ENCODE results near the gene TUBA3D.
"Not testable (repeated sequence)": the region's sequence is repeated elsewhere in the genome, so short reads cannot be mapped to it uniquely, and the experiment has no call there.

TUBA3D gene

GRCh38 chr2:131516011-131516410 is 40.1 kb downstream of the TUBA3D start:
- no peak for DNase-seq

DNA sequence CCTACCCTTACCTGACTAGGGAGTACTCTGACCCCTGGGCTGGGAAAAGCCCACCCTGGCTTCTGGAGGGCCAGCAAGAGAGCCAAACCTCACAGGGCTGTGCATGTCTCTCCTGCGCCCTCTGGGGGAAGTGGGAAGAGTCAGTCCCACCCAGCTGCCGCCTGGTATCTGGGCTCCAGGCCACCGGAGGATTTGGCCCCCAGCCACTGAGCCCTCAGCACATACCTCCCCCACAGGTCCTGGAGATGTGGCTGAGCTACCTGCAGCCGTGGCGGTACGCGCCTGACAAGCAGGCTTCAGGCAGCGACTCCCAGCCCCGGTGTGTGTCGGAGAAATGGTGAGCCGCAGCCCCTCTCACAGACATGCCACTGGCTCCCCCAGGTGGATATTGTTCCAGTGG is 40.7 kb downstream of the TUBA3D start:
- not testable (repeated sequence) for DNase-seq

DNA sequence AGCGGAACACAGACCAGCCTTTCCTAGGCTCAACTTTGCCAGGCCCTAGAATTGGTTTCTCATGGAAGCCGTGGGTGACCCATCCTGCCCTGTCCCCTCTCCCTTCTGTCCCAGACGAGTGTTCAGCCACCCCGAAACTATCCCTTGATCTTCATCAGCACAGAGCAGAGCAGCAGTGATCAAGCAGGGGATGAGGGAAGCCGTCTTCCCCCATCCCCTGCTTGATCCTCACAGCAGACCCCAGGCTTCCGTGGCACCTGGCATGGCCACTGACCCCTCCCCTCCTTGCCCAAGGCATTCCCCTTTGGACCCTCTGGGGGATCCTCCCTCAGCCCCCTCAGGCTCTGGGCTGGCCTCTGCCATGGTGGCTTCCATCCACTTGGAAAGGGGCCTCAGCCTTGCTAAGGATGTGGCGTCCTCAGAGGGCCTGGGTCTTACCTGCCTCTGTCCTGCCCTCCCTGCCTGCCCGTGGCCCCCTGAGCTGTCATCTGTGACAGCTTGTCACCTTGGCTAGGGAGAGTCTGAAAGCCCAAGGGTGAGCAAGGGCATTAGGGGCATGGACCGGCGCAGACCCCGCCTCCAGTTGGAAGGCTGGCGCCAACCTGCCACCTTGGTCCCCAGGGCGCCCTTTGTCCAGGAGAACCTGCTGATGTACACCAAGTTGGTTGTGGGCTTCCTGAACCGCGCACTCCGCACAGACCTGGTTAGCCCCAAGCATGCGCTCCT is 41.4 kb downstream of the TUBA3D start:
- no peak for DNase-seq

- not testable (repeated sequence) for DNase-seq
Measured at GRCh38 chr2:131517856-131518255, 41.9 kb downstream of the TUBA3D start.

GRCh38 chr2:131518531-131518930 is 42.6 kb downstream of the TUBA3D start:
- DNase-seq = not testable (repeated sequence)

- no peak for DNase-seq
Measured at GRCh38 chr2:131519466-131519865, 43.5 kb downstream of the TUBA3D start.

- DNase-seq = not testable (repeated sequence)
Measured at GRCh38 chr2:131519871-131520470, 44.1 kb downstream of the TUBA3D start.

- no peak for DNase-seq
Measured at GRCh38 chr2:131520526-131520925, 44.6 kb downstream of the TUBA3D start.

- not testable (repeated sequence) for DNase-seq
Measured at GRCh38 chr2:131521524-131521923, 45.6 kb downstream of the TUBA3D start.

- DNase-seq = no peak
Measured at GRCh38 chr2:131521961-131522781, 46.3 kb downstream of the TUBA3D start.

GRCh38 chr2:131525256-131525655 is 49.3 kb downstream of the TUBA3D start:
- not testable (repeated sequence) for DNase-seq

DNA sequence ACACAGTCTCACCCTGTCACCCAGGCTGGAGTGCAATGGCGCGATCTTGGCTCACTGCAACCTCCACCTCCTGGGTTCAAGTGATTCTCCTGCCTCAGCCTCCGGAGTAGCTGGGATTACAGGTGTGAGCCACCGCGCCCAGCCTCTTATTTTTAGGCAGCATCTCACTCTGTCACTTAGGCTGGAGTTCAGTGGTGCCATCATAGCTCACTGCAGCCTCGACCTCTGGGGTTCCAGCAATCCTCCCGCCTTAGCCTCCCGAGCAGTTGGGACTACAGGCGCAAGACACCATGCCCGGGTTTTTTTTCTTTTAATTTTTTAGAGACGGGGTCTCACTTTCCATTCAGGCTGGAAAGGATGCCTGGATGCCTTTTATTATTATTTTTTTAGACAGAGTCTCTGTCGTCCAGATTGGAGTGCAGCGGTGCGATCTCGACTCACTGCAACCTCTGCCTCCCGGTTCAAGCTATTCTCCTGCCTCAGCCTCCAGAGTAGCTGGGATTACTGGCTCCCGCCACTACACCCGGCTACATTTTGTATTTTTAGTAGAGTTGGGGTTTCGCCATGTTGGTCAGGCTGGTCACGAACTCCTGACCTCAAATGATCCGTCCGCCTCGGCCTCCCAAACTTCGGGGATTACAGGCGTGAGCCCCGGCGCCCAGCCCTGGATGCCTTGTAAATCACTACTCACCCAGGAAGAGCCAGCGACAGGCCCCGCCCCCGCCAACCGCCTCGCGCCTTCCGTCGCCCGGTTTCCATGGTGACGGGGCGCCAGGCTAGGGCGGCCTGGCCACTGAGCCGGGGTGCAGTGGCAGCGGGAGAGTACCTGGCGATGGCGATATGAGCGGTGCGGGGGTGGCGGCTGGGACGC is 51.4 kb downstream of the TUBA3D start, which contains the start of gene CCDC74A:
Gene CCDC74A (plus strand): TSS at position 758 of the 871 bp plus-strand sequence. CDS start 83 bp downstream, at position 841.
- DNase-seq = not testable (repeated sequence)

DNA sequence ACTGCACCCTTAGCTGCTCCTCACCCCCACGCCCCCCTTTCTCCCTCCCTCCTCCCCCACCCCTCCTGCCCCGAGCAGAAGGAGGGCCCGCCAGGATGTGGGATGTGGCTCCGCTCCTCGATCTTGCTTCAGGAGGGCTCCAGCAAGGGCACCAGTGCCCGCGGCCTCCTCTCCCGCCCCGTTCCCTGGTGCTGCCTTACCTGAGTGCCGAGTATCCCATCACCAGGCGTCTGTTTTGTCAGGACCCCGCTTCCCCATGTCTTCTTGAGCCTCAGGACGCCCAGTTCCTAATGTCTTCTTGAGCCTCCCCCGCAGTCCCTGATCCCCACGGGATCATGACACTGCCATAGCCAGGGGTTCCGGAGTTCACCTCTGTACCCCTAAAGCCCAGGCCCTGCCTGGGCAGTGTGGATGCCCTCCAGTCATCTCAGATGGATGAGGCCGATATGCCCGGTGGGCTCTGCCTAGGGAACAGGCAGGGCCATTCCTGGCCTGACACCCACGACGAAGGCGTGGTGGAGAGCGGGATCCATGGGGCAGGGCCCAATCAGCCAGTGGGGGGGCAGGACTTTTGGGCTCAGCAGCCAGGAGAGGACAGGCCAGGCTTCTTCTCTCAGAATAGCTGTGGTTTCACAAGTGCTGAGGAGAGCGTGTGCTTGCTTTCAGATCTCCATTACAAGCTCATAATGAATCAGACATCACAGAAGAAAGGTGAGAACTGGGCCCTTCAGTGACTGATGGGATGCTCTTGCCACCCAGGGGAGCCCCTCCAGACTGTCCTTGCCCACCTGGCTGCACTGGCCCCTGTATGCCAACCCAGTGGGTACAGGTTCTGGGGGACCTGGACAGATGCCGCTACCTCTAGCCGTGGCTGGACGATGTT is 53.3 kb downstream of the TUBA3D start:
- not testable (repeated sequence) for DNase-seq

DNA sequence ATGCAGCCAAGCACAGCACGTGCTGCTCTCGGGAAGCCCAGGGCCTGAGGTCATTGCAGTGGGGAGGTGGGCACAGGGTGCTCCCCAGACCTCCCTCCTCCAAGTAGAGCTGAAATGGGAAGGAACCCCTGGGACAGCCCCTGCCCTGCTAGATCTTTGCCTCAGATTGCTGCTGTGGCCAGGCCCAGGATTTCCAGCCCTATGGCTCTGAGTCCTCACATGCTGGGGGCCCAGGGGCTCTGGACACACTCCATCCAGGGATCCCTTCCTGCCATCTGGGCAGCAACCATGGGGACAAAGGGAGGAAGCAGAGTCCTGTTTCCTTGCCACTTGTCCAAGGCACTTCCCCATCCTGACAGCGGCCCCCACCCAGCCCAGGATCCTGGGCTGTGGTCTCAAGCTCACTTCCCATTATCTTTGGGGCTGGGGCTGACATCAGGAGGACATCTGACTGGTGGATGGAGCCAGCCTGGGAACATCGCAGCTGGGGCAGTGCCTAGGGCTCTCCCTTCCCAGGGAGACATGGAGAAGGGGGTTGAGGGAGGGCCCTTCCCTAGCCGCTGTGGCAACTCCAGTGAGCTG is 54.0 kb downstream of the TUBA3D start:
- not testable (repeated sequence) for DNase-seq

DNA sequence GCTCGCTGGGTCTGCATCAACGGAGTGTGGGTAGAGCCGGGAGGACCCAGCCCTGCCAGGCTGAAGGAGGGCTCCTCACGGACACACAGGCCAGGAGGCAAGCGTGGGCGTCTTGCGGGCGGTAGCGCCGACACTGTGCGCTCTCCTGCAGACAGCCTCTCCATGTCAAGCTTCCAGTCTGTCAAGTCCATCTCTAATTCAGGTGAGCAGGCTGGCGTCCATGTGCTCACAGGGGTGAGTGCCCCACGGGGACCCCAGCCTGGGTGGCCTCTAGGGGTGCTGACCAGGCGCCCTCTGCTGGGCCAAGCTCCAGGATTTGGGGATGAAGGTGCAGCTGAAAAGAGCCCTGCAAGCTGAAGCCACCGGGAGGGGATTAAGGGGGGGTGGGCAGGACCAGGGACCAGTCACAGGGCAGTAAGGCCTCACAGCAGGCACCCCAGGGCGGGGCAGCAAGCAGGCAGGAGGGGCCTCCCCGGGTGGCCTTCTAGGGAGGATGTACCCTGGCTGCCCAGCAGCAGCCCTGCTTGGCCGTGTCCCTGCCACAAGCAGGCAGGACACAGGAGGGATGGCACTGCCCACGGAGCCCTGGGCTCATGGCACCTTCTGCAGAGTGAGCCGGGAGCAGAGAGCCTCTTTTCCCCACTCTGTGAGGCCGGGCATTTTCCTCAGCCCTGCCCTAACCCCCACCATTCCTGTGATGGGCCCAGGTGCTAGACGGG is 54.9 kb downstream of the TUBA3D start:
- not testable (repeated sequence) for DNase-seq

GRCh38 chr2:131531547-131532185 is 55.7 kb downstream of the TUBA3D start:
- DNase-seq = not testable (repeated sequence)

Measured in cortex of kidney (tissue), 1 donor.